Peyer's patch (tissue), 4 donors: Measurements from ENCODE around the gene FXN. TPM values are rescaled to one million over a fixed set of nuclear protein-coding genes. Genes with fewer than 3 reads are reported as not detected.

Experiments used
- DNase-seq, 3 donors: peaks; one replicate each; pipeline ENCODE4 v3.0.0-alpha.2; 2017 to 2019
- H3K27ac ChIP-seq, 4 donors: fragments of 200-600 bp; sonication (generic); one replicate each; pipeline ENCODE4 v1.5.1; 2016 to 2019
- H3K27me3 ChIP-seq, 2 donors: fragments of 200-600 bp; sonication (generic); one replicate each; pipeline ENCODE4 v1.5.1; 2019
- H3K36me3 ChIP-seq, 3 donors: fragments of 200-600 bp; sonication (generic); one replicate each; pipeline ENCODE4 v1.5.1; 2016 to 2019
- H3K4me1 ChIP-seq, 4 donors: fragments of 200-600 bp; sonication (generic); one replicate each; pipeline ENCODE4 v1.5.1; 2016 to 2019
- H3K4me3 ChIP-seq, 4 donors: fragments of 200-600 bp; sonication (generic); 1 replicate in 3 of 4; 2 replicates in 1 of 4; pipeline ENCODE4 v1.5.1; 2016 to 2019; ENCODE audit warnings: mild to moderate bottlenecking in 1 of 4
- H3K9me3 ChIP-seq, 4 donors: fragments of 200-600 bp; sonication (generic); one replicate each; pipeline ENCODE4 v1.5.1; 2016 to 2019; ENCODE audit warnings: mild to moderate bottlenecking in 1 of 4
- CTCF ChIP-seq, 6 experiments: fragments of 450-650 bp in 4 of 6; fragments of 200-600 bp in 2 of 6; sonication (generic) in 1 of 6; IDR thresholded peaks; one replicate each; pipeline ENCODE4 v1.5.1; 2017 to 2019; ENCODE audit warnings: antibody characterized with exemption in 6 of 6, mild to moderate bottlenecking in 3 of 6, moderate library complexity in 1 of 6
- POLR2A ChIP-seq, 2 donors: fragments of 450-650 bp; IDR thresholded peaks; one replicate each; pipeline ENCODE4 v1.5.1; 2017; ENCODE audit warnings: antibody characterized with exemption in 2 of 2, mild to moderate bottlenecking in 2 of 2, moderate library complexity in 2 of 2
- total RNA-seq, 4 donors: library from RNA; depleted of rRNA; stranded (reverse); fragments of >200 nt; gene quantifications; one replicate each; pipeline ENCODE4 v1.1.0, GENCODE V29; 2016

Gene FXN
- total RNA-seq, 4 donors from 2014 or later = 1.7 to 4.2 (median 2.7) TPM

- Histone ChIP-seq H3K4me3 (no peak overlapping the region), H3K36me3 (no peaks in the 10 kb centered on the region), H3K9me3 (no peaks in the 10 kb centered on the region), H3K4me1 (no peaks in the 10 kb centered on the region), H3K27me3 (no peaks in the 10 kb centered on the region), H3K27ac (no peak overlapping the region)
- TF ChIP-seq CTCF (IDR thresholded peaks at IDR 0.05) = no peak
- no peak for TF ChIP-seq POLR2A (IDR thresholded peaks at IDR 0.05)
- no peak for DNase-seq
Observed at GRCh38 chr9:69058101-69058500, 22.5 kb downstream of the FXN start.

DNA sequence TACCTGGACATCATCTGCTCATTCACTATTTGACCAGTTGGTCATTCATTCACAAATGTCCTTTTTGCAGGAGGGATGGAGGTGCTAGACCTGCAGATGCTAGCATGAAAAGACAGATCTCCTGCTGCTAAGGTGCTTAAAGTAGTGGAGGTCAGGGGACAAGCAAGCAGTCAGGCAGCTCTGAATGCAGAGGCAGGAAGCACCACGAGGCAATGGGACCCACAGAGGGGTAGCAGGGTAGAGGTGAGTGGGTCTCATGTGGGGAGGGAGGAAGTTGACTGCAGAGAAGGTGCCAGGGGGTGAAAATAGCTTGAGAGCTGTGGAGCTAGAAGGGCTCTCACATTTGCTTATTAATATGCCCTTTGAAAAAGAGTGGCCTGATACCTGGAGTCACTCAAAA is 25.2 kb downstream of the FXN start:
- H3K4me3 ChIP-seq = no peak overlapping the region
- no peak overlapping the region for H3K27ac ChIP-seq
- no peaks in the 10 kb centered on the region for H3K9me3 ChIP-seq
- H3K27me3 ChIP-seq = no peaks in the 10 kb centered on the region
- H3K36me3 ChIP-seq = no peaks in the 10 kb centered on the region
- TF ChIP-seq CTCF (IDR thresholded peaks at IDR 0.05) = no peak
- TF ChIP-seq POLR2A (IDR thresholded peaks at IDR 0.05) = no peak
- DNase-seq = no peak
- H3K4me1 ChIP-seq = no peaks in the 10 kb centered on the region

- H3K4me1 ChIP-seq = no peaks in the 10 kb centered on the region
Observed at GRCh38 chr9:69062195-69062594, 26.6 kb downstream of the FXN start.

GRCh38 chr9:69063839-69064238 is 28.3 kb downstream of the FXN start:
- peaks cover 0 to 6% (median 0%) of the 10 kb centered on the region in 3 donors for H3K36me3 ChIP-seq
- no peak for DNase-seq
- no peaks in the 10 kb centered on the region for H3K9me3 ChIP-seq
- H3K27ac ChIP-seq = no peak overlapping the region
- H3K4me3 ChIP-seq = no peak overlapping the region
- no peaks in the 10 kb centered on the region for H3K27me3 ChIP-seq
- no peak for TF ChIP-seq CTCF (IDR thresholded peaks at IDR 0.05)
- TF ChIP-seq POLR2A (IDR thresholded peaks at IDR 0.05) = no peak
- no peaks in the 10 kb centered on the region for H3K4me1 ChIP-seq

More at GRCh38 chr9:69062195-69062594, 26.6 kb downstream of the FXN start:
- Histone ChIP-seq H3K36me3 (peaks cover 0 to 3% (median 0%) of the 10 kb centered on the region in 3 donors), H3K9me3 (no peaks in the 10 kb centered on the region), H3K4me3 (no peak overlapping the region), H3K27ac (no peak overlapping the region), H3K27me3 (no peaks in the 10 kb centered on the region)
- no peak for DNase-seq
- TF ChIP-seq POLR2A (IDR thresholded peaks at IDR 0.05) = no peak
- no peak for TF ChIP-seq CTCF (IDR thresholded peaks at IDR 0.05)

DNA sequence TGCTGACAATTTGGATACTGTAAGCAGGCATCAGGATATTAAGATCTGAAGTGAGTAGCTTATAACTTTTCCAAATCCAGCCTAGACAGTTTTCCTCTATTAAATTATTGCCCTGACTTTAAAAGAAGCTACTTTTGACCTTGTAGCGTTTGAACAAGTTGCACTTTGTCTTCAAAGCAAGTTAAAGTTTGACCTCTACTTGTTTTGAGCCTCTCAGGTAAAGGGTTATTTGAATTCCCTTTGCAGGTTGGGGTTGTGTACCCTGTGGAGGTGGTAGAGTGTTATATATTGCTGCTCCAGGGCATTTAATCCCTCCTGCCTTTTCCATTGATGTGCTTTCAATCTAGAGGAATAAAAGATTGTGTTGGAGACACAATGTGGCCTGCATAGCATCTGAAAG is 30.1 kb downstream of the FXN start:
- TF ChIP-seq CTCF (IDR thresholded peaks at IDR 0.05) = no peak
- no peak for TF ChIP-seq POLR2A (IDR thresholded peaks at IDR 0.05)
- no peak overlapping the region for H3K4me3 ChIP-seq
- H3K27ac ChIP-seq = no peak overlapping the region
- H3K4me1 ChIP-seq = no peaks in the 10 kb centered on the region
- no peak for DNase-seq
- peaks cover 0 to 6% (median 0%) of the 10 kb centered on the region in 3 donors for H3K36me3 ChIP-seq
- H3K9me3 ChIP-seq = no peaks in the 10 kb centered on the region
- H3K27me3 ChIP-seq = no peaks in the 10 kb centered on the region

GRCh38 chr9:69066955-69067354 is 31.4 kb downstream of the FXN start:
- no peak for DNase-seq
- TF ChIP-seq POLR2A (IDR thresholded peaks at IDR 0.05) = no peak
- no peak for TF ChIP-seq CTCF (IDR thresholded peaks at IDR 0.05)
- no peak overlapping the region for H3K4me3 ChIP-seq
- no peaks in the 10 kb centered on the region for H3K27me3 ChIP-seq
- H3K4me1 ChIP-seq = no peaks in the 10 kb centered on the region
- H3K36me3 ChIP-seq = peaks cover 0 to 6% (median 0%) of the 10 kb centered on the region in 3 donors
- H3K27ac ChIP-seq = no peak overlapping the region
- no peaks in the 10 kb centered on the region for H3K9me3 ChIP-seq
